A204.1 (cell line): ENCODE results near the gene GALNT7.

Source experiments
- FAIRE-seq: peaks from 2 replicates; lab custom pipeline; 2012; peaks lifted over from hg19 to GRCh38; lab: Jason Lieb, UNC

Gene GALNT7

DNA sequence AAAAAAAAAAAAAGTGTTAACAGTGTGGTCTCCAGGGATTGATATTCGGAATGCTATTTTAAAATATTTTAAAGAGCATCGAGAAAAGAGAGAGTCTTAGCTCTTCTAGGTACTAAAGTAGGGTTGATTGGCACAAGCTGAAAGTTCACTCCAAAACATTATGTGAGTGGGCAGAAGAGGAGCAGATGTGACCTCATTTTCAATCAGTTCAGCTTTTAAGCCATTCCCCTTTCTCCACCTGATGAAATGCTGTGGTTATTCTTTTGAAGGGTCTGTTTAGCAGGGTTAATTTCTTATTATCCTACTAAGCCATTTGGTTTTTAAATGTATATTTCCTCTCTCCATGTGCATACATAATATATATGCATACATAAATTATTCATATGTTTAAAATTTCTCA lies 69.2 kb downstream of the GALNT7 start:
- no peak for FAIRE-seq

DNA sequence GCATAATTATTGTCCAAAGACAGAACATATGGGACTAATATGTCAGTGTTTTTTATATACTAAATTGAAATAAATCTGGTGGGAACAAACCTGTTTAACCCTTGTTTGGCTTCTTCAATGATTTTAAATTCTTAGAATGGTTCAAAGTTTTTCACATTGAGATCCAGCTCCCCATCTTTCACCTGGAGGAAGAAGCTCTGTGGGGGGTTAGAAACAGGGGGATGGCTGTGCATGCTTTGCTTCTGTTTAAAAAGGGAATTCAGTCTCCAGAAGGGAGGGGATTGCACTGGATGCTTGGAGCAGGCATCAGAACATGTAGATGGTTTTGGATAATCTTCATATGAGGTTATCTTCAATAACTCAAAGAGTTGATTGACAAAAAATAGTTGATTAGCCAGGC lies 72.1 kb downstream of the GALNT7 start:
- FAIRE-seq = no peak

DNA sequence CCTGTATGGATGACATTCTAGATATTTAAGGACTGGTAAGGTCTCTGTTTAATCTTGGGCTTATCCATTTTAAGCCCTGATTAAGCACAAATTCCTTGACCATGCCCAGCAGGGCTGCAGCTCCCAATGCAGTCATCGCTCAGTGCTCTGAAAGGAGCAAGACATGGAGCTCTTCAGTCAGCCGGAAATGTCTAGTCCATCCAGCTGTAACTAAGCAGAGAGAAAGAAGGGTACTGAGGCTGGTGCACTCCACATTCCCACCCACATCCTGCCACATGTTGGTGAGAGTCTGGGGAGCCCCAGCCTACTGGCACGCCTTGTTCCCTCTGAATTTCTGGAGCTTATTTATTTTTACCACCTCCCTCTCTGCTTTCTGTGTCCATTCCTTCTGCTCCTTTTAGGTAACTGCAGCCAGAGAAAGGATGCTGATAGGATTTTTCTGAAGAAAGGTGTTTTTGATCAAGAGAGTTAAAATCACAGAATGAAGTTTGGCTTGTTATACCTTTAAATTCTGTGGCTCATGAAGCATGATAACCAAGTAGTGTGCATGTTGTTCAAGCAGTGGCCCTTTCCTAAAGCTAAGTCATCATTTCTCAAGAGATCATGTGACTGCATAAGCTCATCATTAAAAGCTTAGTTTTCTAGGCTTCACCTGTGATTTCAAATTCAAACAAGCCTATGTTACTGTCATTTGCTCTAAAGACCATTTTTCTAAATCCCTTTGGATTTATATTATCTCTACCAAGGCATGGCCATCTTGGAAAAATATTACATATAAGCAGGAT lies 74.0 kb downstream of the GALNT7 start:
- no peak for FAIRE-seq

DNA sequence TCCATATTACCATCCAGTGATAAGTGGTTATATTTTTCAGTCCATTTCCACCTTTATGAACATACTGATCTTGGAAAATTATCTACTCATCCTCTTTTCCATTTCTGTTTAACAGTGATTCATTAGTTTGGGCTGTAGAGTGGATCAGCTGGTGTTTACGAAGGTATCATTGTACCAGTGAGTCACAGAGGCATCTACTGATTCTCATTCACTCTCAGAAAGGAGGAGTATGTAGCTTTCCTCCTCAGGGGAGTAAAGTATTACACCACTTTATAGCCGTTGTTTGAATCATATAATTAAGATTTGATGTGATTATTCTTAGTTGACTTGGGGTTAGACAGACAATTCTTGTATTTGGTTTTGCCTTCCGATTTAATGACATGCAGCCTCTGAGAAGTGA lies 74.7 kb downstream of the GALNT7 start:
- no peak for FAIRE-seq

DNA sequence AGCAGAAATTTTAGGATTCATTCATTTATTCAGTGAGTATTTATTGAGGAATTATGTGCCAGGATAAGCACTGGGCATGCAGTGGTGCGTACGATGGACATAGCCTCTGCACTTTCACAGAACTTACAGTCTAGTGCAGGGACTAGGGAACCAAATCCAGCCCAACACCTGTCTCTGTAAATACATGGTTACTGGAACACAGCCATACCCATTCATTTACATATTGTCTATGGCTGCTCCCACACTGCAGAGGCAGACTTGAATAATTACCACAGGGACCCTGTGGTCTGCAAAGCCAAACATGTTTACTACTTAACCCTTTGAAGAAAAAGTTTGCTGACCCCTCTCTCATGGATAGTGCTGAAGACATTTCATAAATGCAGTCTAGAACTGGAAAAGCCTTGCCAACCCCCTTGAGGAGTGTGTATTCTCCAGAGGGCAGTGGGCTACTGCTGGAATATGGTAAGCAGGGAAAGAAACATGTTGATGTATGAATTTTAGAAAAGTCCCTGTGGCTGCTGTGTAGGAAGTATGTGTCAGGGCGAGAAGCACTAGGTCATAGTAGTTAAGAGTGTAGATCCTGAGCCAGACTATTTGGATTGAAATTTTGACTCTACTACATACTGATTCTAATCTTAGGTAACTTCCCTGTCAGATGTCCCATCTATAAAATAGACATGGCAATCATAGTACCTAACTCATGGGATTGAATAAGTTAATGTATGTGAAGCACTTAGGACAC lies 75.5 kb downstream of the GALNT7 start:
- FAIRE-seq = no peak

DNA sequence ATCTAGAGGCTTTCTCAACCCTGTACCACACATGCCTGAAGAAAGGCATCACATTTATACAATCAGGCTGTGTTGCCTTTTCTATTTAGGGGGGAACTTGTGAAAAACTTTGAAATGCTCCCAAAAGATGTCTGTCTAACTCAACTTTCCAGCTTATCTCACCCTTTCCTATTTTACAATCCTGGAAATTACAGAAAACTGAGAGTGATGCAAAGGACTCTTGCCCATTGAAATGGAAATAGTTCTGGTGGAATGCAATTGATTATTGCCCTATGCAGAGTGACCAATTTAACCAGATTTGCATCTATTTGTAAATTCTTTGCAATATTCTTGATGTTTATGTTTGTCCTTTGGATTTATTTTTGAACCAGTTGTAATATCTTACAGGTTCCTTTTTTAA lies 77.3 kb downstream of the GALNT7 start:
- FAIRE-seq = no peak

DNA sequence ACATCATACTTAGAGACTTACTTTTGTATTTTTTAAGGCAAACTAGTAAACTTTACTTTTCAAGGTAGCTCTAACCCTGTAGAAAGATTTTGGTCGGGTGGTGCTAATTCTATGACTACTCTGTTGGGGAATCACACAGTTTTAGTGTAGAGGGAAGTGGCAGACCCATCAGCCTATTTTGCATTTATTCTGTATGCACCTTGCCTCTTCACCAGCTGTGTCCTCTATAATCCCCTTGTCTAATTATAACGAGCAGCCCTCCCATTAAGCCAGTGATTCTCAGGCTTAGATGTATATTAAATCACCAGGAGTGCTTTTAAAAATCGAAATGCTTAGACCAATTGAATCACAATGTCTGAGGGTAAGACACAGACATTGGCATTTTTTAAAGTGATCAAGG lies 78.1 kb downstream of the GALNT7 start:
- no peak for FAIRE-seq

DNA sequence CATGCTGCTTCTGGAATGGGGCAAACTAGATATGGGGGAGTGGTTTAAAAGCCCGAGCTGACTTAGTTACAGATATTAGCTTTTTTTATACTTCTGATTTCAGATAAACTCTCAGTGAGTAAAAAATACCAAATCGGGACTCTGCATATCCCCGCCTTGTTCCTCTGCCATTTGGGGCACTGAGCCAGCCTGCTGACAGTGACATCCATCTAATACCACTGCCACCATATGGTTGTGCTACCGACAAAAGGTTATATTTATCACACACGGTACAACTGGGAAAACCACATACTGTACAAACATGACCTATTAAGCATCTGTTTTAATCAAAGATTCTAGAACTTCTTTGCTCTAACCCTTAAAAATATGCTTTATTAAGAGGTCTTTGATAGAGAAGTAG lies 78.7 kb downstream of the GALNT7 start:
- FAIRE-seq = no peak

DNA sequence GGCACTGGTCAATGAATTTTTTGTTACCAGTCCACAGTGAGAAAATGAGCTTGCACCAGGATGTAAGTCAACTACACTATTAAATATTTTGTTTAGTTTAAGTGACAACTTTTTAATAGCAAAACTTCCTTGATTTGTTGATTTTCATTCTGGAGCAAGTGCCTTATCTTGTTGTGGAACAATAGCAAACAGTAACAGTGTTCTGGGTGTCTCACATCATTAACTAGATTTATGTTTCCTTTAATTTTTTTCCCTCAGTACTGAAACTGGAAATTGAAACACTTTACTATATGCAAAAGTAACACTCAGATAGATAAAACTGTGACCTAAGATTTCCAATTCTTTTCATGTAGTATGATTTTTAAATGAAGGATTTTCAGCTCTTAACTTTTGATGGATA lies 80.1 kb downstream of the GALNT7 start:
- FAIRE-seq = no peak

DNA sequence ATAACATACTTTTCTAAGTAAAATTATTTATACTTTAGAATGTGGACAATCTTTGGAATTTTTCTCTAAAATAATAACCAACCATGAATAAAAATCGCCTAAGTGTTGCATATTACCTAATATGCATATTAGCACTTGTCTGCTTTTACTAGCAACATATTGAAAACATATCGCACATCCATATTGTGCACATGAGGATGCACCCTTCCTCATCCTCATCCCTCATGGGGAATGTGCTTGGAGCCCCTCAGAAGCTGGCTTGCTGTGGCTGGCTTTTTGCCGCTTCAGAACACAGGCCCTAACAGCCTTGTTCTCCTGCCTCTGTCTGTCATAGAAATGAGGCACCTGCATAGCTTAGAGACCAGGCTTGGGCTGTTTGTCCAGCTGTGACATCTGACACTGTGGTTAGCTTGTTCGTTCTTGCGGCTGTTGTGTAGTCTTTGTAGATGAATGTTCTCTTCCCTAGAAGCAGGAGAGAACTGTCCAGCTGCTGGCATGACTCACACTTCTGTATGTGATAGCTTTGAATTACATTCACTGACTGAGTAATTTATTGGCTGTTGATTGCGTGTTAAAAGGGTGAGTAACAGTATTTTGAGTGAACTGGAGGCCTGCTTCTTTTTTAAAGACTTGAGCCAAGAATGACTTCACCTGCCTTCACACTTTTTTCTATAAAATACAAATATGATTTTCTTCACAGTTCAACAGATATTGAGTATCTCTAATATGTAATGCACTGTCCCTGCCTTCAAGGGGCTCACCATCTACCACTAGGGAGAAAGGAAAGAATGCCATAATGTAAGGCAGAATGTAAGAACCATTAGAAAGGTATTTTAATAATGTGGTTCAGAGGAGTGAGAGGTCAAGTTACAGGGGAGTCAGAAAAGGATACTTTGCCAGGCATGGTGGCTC lies 83.7 kb downstream of the GALNT7 start:
- FAIRE-seq = no peak

DNA sequence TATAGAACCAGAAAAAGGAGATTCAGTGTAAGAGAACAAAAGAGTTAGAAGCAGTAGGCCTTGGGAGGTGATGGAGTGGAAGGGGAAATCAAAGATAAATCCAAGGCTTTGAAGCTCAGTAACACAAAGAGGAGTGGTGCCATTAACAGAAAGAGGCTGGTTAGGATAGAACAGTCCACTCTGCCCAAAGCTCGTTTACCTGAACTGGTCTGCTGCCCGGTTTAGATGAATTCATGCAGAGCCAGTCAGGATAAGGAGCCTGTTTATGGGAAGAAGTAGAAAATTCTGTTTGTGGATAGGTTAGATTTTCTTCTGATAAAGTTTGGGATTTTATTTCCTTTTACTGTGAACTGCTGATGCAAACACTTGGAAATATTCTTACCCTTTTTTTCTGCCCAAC lies 85.0 kb downstream of the GALNT7 start:
- no peak for FAIRE-seq

DNA sequence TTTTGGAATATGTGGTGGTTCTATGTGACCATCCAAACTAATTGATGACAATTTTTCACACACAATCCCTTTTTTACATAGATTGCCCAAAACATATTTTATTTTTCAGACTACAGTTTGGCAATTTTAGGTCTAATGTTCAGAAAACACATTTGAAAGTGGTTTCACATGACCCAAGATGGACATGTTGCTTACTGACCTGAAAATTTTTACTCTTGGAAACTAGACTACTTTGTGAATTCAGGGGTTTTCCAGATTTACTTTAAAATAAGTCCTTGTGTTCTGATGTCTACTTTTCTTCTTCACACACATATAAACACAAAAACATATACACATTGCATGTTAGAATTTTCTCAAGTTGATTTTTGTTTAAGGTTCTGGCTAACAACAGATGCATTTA lies 86.0 kb downstream of the GALNT7 start:
- FAIRE-seq = no peak

DNA sequence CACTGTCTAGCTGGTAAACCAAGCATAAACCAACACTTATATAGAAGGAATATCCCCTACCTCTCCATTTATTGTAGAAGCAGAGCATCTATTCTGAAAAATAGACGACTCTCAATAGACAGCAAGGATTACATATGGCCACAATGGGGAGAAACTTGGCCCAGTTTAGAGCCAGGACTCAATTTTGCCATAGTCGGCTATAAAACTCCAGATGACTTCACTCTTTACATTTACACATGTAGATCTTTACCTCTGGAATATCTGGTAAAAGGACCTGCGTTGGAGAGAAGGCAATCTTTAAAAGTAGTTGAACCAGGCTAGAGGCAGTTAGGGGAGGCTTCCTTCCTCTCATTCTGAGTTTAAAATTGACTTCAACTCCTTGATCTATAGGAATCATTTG lies 88.2 kb downstream of the GALNT7 start:
- FAIRE-seq = no peak

DNA sequence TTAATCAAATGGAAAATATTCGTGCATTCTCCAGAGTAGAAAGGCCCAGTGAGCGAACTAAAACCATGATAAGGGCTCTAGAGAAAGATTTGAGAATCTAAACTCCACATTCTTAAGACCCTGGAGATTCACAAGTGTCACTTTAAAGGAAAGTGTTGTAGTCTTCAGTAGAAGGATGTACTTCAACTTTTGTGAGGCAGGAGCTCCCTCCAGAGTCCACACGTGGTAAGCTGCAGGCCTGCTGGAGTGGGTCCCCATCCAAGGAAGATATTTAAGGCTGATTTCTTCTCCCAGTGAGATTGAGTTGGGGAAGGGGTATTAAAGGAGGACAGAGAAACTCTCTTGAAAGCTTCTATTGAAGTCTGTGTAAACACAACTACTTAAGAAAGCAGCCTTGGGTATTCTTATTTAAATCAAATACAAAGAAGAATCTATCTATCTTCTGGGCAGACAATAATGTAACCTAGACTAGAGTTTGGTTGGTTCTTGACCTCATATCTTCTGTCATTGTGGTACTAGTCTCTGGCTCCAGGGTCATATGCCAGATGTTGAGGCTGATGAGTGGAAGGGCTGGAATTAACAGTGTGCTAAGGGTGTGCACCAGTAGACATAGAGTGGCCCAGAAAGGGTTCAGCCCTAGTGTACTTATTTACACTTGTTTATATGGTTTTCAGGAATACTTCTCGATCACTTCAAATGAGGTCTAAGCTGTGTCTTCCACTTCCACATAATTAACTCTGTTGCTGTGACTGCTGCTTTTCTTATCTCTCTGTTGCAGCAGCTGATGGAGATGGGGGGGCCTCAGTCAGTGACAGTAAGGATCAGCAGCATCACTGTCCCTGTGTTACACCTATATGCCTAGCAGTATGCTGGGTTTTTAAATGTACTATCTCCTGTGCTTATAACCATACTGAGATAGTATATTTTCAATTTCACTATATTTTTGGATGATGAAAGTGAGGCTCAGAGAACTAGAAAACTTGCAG lies 89.4 kb downstream of the GALNT7 start:
- FAIRE-seq = peak; percentile 81

DNA sequence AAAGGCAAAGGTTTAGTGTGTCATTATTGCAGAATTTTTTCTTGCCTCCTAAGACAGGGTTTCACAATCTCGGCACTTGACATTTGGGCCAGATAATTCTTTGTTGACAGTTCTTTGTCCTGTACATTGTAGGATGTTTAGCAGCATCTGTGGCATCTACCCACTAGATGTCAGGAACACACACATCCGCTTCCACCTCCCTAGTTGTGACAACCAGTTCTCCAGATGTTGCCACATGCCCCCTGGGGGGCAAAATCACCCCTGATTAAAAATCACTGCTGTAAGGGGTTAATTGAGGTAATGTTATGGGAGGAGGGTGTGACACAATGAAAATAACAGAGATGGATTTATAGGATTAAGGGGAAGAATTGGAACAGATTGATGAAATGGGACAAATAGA lies 90.3 kb downstream of the GALNT7 start:
- FAIRE-seq = no peak

DNA sequence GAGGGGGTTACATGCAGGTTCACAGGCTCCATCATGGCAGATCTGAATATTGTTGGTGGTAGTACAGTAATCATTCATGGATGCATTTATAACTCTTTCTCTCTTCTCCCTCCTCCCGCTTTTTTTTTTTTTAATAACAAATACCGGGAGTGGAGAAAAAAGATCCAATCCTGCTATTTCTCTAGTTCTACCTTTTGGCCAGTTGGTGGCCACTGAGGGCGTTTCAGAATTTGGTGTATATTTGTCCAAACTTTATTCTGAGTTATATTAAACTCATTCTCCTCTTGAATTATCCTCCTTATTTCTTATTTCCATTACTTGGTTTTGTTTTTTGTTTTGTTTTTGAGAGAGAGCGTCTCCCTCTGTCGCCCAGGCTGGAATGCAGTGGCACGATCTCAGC lies 90.7 kb downstream of the GALNT7 start:
- FAIRE-seq = no peak

DNA sequence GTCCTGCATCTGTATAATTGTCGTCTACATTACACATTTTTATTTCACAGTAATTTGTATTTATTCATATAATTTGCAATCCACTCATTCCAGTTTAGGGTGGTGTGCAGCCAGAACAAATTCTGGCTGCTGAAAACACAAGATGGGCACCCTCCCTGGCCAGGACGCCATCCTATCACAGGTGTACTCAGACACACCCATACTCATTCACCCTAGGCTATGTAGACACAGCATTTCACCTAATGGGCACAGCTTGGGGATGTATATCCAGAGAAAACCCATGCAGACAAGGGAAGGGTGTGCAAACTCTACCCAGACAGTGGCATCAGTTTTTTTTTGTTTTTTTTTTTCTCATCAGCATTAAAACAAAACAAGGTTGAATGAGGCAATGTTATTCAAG lies 92.4 kb downstream of the GALNT7 start:
- FAIRE-seq = no peak

DNA sequence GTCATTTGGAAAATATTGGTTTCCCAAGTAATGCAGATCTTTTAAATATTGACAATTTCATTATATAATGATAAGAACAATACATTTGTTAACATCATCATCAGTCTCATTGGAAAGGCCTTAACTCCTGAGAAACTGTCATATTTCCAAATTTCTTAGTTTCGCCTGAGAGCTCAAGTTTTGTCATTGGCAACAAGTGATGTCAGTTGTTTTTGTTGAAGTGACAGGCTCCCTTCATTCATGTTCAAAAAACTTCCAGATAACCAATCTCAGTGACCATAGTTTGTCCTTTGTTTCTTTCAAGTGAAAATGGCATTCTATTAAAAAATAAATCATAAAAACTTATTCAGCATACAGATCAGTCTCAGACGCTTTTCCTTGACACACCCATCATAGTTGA lies 93.8 kb downstream of the GALNT7 start:
- no peak for FAIRE-seq

DNA sequence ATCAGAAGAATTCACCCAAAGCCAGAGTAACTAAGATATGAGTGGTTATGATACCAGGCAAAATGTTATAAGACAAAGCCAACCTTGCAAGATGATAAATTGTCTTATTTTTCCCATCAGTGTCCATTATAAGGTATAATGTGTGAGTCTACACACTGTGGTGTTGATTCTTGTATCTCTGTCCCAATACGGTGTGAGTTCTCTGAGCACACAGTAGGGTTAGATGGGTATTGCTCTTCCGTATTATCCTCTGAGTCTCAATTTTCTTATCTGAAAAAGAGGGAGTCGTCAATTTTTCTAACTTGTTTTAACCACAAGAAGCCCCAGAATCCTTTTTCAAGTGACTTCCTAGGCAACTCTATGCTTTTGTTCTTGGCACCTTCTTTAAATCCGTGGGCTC lies 95.6 kb downstream of the GALNT7 start:
- no peak for FAIRE-seq

DNA sequence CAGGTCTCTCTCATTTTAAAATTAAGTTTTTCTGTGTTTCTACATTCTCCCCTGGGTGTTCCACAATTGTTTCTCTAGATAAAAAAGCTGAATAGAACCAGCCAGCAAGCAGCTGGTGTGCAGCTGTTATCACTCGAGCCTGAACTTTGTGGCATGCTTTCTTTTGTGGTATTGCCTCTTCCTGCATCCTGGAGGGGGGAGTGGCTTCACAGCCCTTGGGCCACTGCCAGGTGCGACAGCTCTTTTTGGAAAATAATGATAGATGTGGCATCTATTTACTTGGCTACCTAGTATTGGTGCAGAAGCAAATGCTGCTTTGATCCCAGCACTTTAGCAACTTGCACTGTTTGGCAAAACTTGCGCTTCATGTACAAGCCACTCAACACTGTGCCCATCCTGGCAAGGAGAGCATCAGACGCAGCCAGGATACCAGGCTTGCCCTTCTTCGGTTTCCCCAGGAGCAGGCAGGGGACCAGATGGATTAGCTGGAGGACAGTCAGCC lies 96.1 kb downstream of the GALNT7 start:
- no peak for FAIRE-seq

DNA sequence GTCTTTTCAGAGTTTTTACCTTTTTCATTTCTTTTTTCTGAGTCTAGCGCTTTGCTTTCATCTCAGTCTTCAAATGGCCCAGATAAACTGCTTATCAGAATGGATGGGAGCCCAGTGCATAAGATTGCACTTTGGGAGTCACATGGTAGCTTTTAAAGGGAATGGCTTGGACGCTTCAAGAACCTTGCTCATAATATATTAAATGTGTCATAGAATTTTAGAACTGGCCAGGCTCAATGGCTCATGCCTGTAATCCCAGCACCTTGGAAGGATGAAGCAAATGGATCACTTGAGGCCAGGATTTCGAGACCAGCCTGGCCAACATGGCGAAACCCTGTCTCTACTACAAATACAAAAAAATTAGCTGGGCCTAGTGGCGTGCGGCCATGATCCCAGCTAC lies 97.1 kb downstream of the GALNT7 start:
- FAIRE-seq = no peak

DNA sequence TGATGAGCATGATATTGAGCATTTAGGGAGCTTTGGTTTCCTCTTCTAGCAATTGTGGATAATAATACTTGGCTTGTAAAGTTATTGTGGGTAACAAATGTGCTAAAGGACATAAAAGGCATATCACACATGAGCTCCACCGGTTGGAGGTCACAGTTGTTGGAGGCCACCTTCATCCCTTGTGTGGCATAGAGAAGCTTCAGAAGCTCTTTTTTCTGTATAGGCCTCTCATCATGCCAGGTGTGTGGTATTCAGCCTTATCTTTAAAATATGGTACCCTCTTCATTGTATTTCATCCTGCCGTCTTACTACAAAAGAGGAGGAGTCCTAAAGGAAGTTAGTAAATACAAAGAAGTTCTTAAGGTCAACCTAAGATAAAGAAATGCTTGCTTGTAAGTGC lies 99.1 kb downstream of the GALNT7 start:
- FAIRE-seq = no peak
